GM13976 (cell line): ENCODE results near the gene EBNA1BP2.
"Not testable (repeated sequence)": the region's sequence is repeated elsewhere in the genome, so short reads cannot be mapped to it uniquely, and the experiment has no call there.

Experiments
- DNase-seq: peaks from one replicate; pipeline ENCODE4 v3.0.0; 2012; ENCODE audit warnings: low spot score
- in situ Hi-C: fragments of 300-500 bp; cut with MboI; formaldehyde crosslinking; loops from one replicate; pipeline ENCODE4 v1.12.0; 2022; ENCODE audit warnings: low sequenced_read_pairs, mixed read lengths, inconsistent platforms; ENCODE audit not compliant: unreplicated experiment
- TF ChIP-seq, protein P1 (sequence below): IDR thresholded peaks from 2 replicates; pipeline ENCODE4 v1.5.1; 2012; ENCODE audit warnings: borderline replicate concordance, mild to moderate bottlenecking; ENCODE audit not compliant: insufficient read depth; ENCODE audit errors: extremely low read depth, missing control alignments, control extremely low read depth

Gene EBNA1BP2

DNA sequence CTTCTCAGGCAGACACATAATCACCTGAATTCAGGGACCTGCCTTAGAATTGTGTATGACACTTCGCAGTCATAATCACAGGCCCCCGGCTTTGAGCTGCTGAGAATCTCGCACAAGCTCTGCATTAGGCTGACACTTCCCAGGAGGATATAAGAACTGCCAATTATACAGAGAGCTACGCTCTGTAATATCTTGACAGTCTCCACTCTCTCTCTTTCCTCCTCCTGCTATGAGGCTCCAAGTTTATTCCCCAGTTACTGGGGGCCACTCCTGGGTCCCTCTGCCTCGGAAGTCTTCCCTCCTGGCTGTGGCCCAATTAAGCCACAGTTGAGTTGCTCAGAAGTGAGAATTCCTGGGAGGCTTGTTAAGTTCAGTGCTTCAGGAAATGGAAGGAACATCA, 42.7 kb downstream of the EBNA1BP2 start:
- no peak for DNase-seq
- in situ Hi-C loops, result no loop called here

DNA sequence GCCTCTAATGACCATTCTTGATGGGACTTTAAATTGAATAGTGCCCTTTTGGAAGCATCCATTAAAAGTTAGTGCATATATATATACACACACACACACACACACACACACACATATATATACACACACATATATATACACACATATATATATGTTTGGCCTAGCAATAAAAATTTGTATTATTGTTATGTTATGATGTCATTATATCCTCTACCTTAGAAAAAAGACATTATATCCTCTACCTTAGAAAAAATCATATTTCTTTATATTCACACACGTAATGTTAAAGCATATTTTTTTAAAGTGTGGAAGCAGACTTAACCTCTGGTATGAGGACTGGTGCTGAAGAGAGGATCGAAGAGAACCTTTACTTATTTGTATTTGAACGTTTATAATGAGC, 43.3 kb downstream of the EBNA1BP2 start:
- TF ChIP-seq, protein P1, sequence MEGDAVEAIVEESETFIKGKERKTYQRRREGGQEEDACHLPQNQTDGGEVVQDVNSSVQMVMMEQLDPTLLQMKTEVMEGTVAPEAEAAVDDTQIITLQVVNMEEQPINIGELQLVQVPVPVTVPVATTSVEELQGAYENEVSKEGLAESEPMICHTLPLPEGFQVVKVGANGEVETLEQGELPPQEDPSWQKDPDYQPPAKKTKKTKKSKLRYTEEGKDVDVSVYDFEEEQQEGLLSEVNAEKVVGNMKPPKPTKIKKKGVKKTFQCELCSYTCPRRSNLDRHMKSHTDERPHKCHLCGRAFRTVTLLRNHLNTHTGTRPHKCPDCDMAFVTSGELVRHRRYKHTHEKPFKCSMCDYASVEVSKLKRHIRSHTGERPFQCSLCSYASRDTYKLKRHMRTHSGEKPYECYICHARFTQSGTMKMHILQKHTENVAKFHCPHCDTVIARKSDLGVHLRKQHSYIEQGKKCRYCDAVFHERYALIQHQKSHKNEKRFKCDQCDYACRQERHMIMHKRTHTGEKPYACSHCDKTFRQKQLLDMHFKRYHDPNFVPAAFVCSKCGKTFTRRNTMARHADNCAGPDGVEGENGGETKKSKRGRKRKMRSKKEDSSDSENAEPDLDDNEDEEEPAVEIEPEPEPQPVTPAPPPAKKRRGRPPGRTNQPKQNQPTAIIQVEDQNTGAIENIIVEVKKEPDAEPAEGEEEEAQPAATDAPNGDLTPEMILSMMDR, result no peak
- DNase-seq, result no peak
- in situ Hi-C loops, result no loop called here

More for the DNA sequence above, 42.7 kb downstream of the EBNA1BP2 start:
- TF ChIP-seq, protein P1, result no peak

DNA sequence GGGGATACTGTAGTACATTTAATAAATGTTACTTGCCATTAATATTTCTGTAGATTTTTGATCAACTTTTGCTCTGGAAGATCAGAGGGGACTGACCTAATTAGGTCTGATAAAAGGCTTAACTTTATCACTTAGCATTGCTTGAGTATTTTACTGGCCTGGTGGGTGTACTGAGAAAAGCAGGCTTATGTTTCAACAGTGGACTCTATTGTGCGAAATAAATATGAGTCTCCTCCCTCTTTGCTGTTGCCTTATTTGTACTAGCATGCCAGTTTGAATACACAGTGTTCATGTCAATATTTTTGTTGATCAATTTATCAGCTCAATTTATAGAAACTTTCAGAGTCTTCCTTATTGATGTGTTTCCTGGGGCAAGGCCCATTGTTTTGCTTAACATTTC, 49.1 kb downstream of the EBNA1BP2 start:
- in situ Hi-C loops, result no loop called here
- TF ChIP-seq, protein P1, result no peak

DNA sequence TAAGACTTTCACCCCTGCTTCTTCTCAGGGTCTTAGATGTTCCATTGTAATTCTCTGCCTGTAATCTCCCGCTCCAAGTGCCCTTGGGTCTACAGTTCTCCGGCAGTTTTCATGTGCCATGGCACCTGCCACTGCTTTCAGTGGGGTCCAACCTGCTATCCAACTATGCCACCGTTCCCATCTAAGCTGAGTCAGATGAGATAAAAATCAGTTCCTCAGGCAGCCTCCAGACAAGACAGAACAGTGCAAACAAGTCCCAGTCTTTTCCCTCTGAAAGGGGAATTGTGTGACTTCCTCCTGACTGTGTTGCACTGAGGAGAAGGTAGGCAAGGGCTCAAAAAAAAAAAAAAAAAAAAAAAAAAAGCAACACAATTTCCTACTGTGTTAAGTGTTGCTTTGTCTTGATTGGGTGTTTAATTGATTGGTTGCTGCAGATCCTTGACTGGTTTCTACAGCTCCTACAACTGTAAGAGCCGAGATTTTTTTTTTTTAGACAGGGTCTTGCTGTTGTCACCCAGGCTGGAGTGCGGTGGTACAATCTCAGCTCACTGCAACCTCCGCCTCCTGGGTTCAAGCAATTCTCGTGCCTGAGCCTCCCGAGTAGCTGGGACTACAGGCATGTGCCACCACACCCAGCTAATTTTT, 50.7 kb downstream of the EBNA1BP2 start:
- DNase-seq, result no peak
- TF ChIP-seq, protein P1, result no peak
- in situ Hi-C loops, result no loop called here

More for the DNA sequence above, 49.1 kb downstream of the EBNA1BP2 start:
- no peak for DNase-seq

DNA sequence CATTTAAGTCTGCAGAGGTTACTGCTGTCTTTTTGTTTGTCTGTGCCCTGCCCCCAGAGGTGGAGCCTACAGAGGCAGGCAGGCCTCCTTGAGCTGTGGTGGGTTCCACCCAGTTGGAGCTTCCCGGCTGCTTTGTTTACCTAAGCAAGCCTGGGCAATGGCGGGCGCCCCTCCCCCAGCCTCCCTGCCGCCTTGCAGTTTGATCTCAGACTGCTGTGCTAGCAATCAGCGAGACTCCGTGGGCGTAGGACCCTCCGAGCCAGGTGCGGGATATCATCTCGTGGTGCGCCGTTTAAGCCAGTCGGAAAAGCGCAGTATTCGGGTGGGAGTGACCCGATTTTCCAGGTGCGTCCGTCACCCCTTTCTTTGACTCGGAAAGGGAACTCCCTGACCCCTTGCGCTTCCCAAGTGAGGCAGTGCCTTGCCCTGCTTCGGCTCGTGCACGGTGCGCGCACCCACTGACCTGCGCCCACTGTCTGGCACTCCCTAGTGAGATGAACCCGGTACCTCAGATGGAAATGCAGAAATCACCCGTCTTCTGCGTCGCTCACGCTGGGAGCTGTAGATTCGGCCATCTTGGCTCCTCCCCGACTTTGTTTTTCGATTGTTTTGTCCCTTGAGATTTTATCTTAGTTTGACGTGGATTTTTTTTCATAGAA, 52.0 kb downstream of the EBNA1BP2 start:
- DNase-seq, in situ Hi-C loops: not testable (repeated sequence)
